Natural killer cell treated with Interleukin-12 subunit alpha and Interleukin-12 subunit beta and Interleukin-15 and Interleukin-18, amount 100 ng/mL, for 72 hours (primary cell): Measurements from ENCODE around the gene GJA3. TPM values are rescaled to one million over a fixed set of nuclear protein-coding genes. Genes with fewer than 3 reads are reported as not detected.
A peak's percentile ranks its signal among the peaks of the same experiment; 100 is the strongest.

Experiments used
- ATAC-seq, 2 donors: fragments of 150-1000 bp; cut with Tn5 transposase in 1 of 2; sonication (Bioruptor Pico), chemical (Tn5 transposase) in 1 of 2; 2 replicates each; pipeline ENCODE4 v1.10.0; 2021
- DNase-seq: peaks from one replicate; pipeline ENCODE4 v3.0.0; 2022; ENCODE audit warnings: low spot score
- H3K27ac Mint-ChIP-seq, 2 donors: 1 replicate in 1 of 2; 2 replicates in 1 of 2; pipeline ENCODE4 v1.8.0; 2022; ENCODE audit warnings: mixed read lengths in 2 of 2, mild to moderate bottlenecking in 1 of 2, moderate library complexity in 1 of 2
- H3K27me3 Mint-ChIP-seq, 2 donors: 1 replicate in 1 of 2; 2 replicates in 1 of 2; pipeline ENCODE4 v1.8.0; 2022; ENCODE audit warnings: mixed read lengths in 2 of 2
- H3K36me3 Mint-ChIP-seq: one replicate; pipeline ENCODE4 v1.8.0; 2022; ENCODE audit warnings: mixed read lengths
- H3K4me1 Mint-ChIP-seq, 2 donors: 1 replicate in 1 of 2; 2 replicates in 1 of 2; pipeline ENCODE4 v1.8.0; 2022; ENCODE audit warnings: low read depth in 2 of 2, mixed read lengths in 2 of 2, mild to moderate bottlenecking in 1 of 2
- H3K4me3 Mint-ChIP-seq: one replicate; pipeline ENCODE4 v1.8.0; 2022; ENCODE audit warnings: mixed read lengths
- H3K9me3 Mint-ChIP-seq: 2 replicates; pipeline ENCODE4 v1.8.0; 2022; ENCODE audit warnings: mixed read lengths
- total RNA-seq, 2 donors: library from RNA; stranded (reverse); gene quantifications; one replicate each; pipeline ENCODE4 v1.2.3, GENCODE V29; 2022

The GJA3 gene
- total RNA-seq, 2 donors from 2014 or later = 0.05 to 0.33 TPM

GRCh38 chr13:20151612-20152011, 9.2 kb downstream of the GJA3 start:
- Mint-ChIP-seq H3K36me3 (no peaks in the 10 kb centered on the region), H3K27ac (no peak overlapping the region), H3K4me1 (no peaks in the 10 kb centered on the region), H3K27me3 (peaks cover 28 to 47% of the 10 kb centered on the region in 2 donors), H3K9me3 (no peaks in the 10 kb centered on the region), H3K4me3 (no peak overlapping the region)
- peak in 1 of 2 donors; percentile 43 for ATAC-seq
- peak; percentile 42 for DNase-seq

GRCh38 chr13:20151016-20151415, 9.8 kb downstream of the GJA3 start:
- H3K27ac Mint-ChIP-seq = no peak overlapping the region
- peak in 1 of 2 donors; percentile 29 for ATAC-seq
- H3K27me3 Mint-ChIP-seq = peaks cover 28 to 47% of the 10 kb centered on the region in 2 donors
- no peaks in the 10 kb centered on the region for H3K9me3 Mint-ChIP-seq
- DNase-seq = peak; percentile 5
- no peak overlapping the region for H3K4me3 Mint-ChIP-seq
- no peaks in the 10 kb centered on the region for H3K36me3 Mint-ChIP-seq
- H3K4me1 Mint-ChIP-seq = no peaks in the 10 kb centered on the region

DNA sequence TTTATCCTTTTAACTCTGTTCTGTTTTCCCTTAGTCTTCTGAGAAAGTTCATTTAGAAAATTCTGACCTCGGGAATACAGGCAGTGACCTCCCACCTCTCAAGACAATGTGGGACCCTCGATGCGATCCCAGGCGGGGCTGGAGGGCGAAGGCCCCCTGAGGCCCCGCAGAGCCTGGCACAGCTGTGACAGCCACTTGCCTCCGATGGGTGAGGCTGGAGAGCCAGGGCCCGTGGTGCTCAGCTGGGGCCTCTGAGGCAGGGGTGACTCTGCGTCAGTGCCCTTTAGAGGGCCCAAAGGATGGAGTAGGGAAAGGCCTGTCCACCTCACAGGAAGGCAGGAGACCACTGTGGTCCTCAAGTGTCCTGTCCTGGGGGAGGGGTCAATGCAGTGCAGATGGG, 10.3 kb downstream of the GJA3 start:
- Mint-ChIP-seq H3K27ac (no peak overlapping the region), H3K9me3 (no peaks in the 10 kb centered on the region), H3K27me3 (peaks cover 28 to 47% of the 10 kb centered on the region in 2 donors), H3K4me1 (no peaks in the 10 kb centered on the region), H3K36me3 (no peaks in the 10 kb centered on the region), H3K4me3 (no peak overlapping the region)
- no peak for DNase-seq
- no peak for ATAC-seq

DNA sequence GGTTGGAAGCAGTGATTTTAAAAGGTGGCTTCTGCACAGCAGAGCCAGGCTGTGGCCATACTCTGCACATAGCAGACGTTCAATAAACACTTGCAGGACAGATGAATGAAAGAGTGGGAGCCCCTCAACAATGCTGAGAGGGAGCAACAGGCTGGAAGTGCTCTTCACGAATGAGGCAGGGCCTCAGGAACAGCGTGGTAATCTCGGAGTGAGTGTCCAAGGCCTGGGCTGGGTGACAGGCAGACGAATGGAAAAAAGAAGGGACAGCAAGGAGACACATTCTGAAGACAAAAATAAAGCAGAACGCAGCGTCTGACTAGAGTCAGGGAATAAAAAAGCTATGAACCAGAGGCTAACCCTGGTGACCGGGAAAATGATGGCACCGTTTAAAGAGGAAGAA, 11.1 kb downstream of the GJA3 start:
- Mint-ChIP-seq H3K36me3 (no peaks in the 10 kb centered on the region), H3K4me1 (no peaks in the 10 kb centered on the region), H3K9me3 (no peaks in the 10 kb centered on the region), H3K4me3 (no peak overlapping the region), H3K27me3 (peaks cover 25 to 40% of the 10 kb centered on the region in 2 donors), H3K27ac (no peak overlapping the region)
- no peak for DNase-seq
- no peak for ATAC-seq

- DNase-seq (peak; percentile 40), ATAC-seq (no peak)
- Mint-ChIP-seq H3K4me1 (no peaks in the 10 kb centered on the region), H3K27ac (no peak overlapping the region), H3K4me3 (no peak overlapping the region), H3K9me3 (no peaks in the 10 kb centered on the region), H3K27me3 (peaks cover 30 to 37% of the 10 kb centered on the region in 2 donors), H3K36me3 (no peaks in the 10 kb centered on the region)
Measured at GRCh38 chr13:20148501-20149183, 12.2 kb downstream of the GJA3 start.

DNA sequence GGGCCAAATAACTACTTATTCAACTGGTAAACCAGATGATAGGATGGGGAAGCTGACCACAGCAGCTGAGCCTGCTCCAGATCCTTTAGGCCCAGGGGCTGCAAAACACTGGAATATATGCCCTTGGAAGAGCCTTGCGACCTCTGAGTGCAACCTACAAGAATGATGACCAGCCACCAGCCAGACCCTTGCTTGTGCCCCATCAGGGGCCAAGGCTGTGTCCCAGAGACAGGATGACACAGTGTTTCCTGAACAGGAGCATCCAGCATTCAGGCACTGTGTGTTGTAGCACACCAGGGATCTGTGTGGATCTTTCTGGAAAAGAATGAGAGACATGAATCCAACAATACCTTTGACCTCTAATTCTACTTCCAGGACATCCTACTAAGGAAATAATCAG, 14.5 kb downstream of the GJA3 start:
- H3K4me3 Mint-ChIP-seq = no peak overlapping the region
- ATAC-seq (no peak), DNase-seq (peak; percentile 1)
- no peaks in the 10 kb centered on the region for H3K4me1 Mint-ChIP-seq
- H3K36me3 Mint-ChIP-seq = no peaks in the 10 kb centered on the region
- peaks cover 32 to 45% of the 10 kb centered on the region in 2 donors for H3K27me3 Mint-ChIP-seq
- no peaks in the 10 kb centered on the region for H3K9me3 Mint-ChIP-seq
- no peak overlapping the region for H3K27ac Mint-ChIP-seq

- H3K9me3 Mint-ChIP-seq = no peaks in the 10 kb centered on the region
- no peak overlapping the region for H3K27ac Mint-ChIP-seq
- ATAC-seq = peak in 1 of 2 donors; percentile 11
- peaks cover 30 to 49% of the 10 kb centered on the region in 2 donors for H3K27me3 Mint-ChIP-seq
- no peaks in the 10 kb centered on the region for H3K36me3 Mint-ChIP-seq
- H3K4me3 Mint-ChIP-seq = no peak overlapping the region
- DNase-seq = peak; percentile 22
- no peaks in the 10 kb centered on the region for H3K4me1 Mint-ChIP-seq
Measured at GRCh38 chr13:20145521-20145920, 15.3 kb downstream of the GJA3 start.

DNA sequence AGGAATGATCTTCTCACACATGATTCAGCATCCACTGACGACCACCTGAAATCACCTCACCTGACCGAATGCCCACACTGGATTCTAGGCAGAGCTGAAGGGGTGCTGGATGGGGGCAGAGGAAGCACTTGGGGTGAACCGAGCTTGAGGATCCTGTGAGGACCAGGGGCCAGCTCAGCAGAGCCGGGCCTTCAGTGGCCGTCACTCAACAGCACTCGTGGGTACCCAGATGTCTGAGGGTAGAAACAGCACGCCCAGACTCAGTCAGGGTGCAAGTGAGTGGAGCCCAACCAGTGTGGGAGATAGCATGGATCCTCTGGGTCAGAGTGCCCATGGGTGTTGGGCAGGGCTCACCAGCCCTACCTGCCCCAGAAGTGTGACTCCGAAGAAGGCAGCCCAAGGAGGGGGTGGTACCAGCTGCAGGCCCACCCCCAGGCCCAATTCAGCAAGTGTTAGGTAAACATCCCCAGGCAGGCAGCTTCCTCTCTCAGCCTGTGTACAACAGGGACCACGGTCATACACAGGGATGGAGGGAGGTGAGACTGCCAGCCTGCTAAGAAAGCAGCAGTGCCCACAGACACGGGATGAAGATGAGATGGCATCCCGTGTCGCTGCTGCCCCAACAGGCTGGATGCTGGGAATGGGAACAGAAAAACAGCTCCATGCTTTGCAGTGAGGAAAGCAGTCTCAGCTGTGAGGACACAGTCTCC, 16.6 kb downstream of the GJA3 start:
- Mint-ChIP-seq H3K9me3 (no peaks in the 10 kb centered on the region), H3K4me1 (no peaks in the 10 kb centered on the region), H3K4me3 (no peak overlapping the region), H3K27ac (no peak overlapping the region), H3K27me3 (peaks cover 20 to 46% of the 10 kb centered on the region in 2 donors), H3K36me3 (no peaks in the 10 kb centered on the region)
- DNase-seq (peak; percentile 56), ATAC-seq (no peak)

DNA sequence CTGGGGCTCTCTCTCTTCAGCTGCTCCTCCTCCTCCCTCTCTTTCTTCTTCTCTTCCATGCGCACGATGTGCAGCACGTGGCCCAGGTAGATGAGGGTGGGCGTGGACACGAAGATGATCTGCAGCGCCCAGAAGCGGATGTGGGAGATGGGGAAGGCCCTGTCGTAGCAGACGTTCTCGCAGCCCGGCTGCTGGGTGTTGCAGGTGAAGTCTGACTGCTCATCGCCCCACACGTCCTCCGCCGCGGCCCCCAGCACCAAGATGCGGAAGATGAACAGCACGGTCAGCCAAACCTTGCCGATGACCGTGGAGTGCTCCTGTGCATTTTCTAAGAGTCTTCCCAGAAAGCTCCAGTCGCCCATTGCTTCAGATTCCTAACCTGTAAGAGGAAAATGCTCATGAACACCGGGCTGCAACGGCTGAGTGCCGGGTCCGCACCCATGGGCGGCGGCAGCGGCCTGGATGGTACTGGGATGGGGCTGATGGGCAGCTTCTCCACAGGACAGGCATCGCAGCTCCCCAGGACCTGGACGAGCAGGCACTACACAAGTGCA, 17.8 kb downstream of the GJA3 start:
- no peaks in the 10 kb centered on the region for H3K9me3 Mint-ChIP-seq
- ATAC-seq = no peak
- peak; percentile 41 for DNase-seq
- H3K4me1 Mint-ChIP-seq = no peaks in the 10 kb centered on the region
- H3K4me3 Mint-ChIP-seq = no peak overlapping the region
- no peaks in the 10 kb centered on the region for H3K36me3 Mint-ChIP-seq
- peaks cover 17 to 41% of the 10 kb centered on the region in 2 donors for H3K27me3 Mint-ChIP-seq
- H3K27ac Mint-ChIP-seq = no peak overlapping the region

- ATAC-seq (no peak), DNase-seq (peak; percentile 58)
- Mint-ChIP-seq H3K36me3 (no peaks in the 10 kb centered on the region), H3K4me1 (no peaks in the 10 kb centered on the region), H3K9me3 (no peaks in the 10 kb centered on the region), H3K27ac (no peak overlapping the region), H3K27me3 (peaks cover 17 to 48% of the 10 kb centered on the region in 2 donors), H3K4me3 (no peak overlapping the region)
Measured at GRCh38 chr13:20142023-20142926, 18.6 kb downstream of the GJA3 start.

DNA sequence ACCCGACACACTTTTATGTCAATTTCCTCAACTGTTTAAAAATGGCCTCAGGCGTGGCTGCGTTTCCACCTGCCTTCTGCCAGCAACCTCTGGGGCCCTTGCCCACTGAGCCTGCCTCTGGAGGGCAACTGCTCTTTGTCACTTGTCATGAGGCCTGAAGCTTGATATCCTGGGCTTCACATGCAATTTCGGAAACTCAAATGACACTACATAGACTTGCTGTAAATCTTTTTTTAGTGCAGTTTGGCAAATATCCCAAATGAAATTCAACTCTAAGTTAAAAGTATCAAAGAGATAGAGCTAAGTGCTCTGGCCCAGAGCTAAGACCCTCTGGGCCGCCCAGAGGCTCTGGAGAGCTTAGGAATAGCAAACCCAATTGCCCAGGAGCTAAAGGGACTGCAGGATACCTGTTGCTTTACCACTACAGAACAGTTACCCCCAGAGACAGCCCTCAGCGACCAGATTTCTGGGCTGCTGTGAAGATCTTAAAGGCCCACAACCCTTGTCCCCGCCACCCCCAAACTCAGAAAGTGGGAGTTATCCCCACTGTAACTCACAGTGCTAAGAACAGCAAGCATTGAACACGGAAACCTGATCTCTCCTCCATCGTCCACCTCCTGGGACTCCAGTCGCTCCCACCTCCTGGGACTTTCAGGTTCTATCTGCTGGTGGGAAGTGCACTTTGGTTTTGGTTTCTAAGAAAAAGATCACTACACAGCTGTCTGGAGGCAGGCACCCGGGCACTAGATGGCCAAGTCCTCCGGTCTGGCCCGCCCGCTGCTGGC, 19.4 kb downstream of the GJA3 start:
- ATAC-seq (no peak), DNase-seq (peak; percentile 45)
- no peaks in the 10 kb centered on the region for H3K9me3 Mint-ChIP-seq
- H3K4me3 Mint-ChIP-seq = no peak overlapping the region
- peaks cover 14 to 48% of the 10 kb centered on the region in 2 donors for H3K27me3 Mint-ChIP-seq
- H3K36me3 Mint-ChIP-seq = no peaks in the 10 kb centered on the region
- H3K27ac Mint-ChIP-seq = no peak overlapping the region
- no peaks in the 10 kb centered on the region for H3K4me1 Mint-ChIP-seq

- H3K4me1 Mint-ChIP-seq = no peaks in the 10 kb centered on the region
- no peak overlapping the region for H3K4me3 Mint-ChIP-seq
- no peaks in the 10 kb centered on the region for H3K36me3 Mint-ChIP-seq
- H3K9me3 Mint-ChIP-seq = no peaks in the 10 kb centered on the region
- ATAC-seq (no peak), DNase-seq (no peak)
- H3K27ac Mint-ChIP-seq = no peak overlapping the region
- peaks cover 14 to 48% of the 10 kb centered on the region in 2 donors for H3K27me3 Mint-ChIP-seq
Measured at GRCh38 chr13:20140487-20140886, 20.4 kb downstream of the GJA3 start.

- Mint-ChIP-seq H3K4me3 (no peak overlapping the region), H3K27ac (no peak overlapping the region), H3K4me1 (no peaks in the 10 kb centered on the region), H3K27me3 (peaks cover 8 to 44% of the 10 kb centered on the region in 2 donors), H3K9me3 (no peaks in the 10 kb centered on the region), H3K36me3 (no peaks in the 10 kb centered on the region)
- DNase-seq (peak; percentile 8), ATAC-seq (no peak)
Measured at GRCh38 chr13:20137875-20138274, 23.0 kb downstream of the GJA3 start.
